NCI-H2081 (cell line): ENCODE data around the gene NPEPL1.
"Not testable (repeated sequence)": the region's sequence is repeated elsewhere in the genome, so short reads cannot be mapped to it uniquely, and the experiment has no call there.

Experiments
- DNase-seq, 2 experiments: peaks; one replicate each; lab custom pipeline; 2025; lab: John Stamatoyannopoulos, UW

The NPEPL1 gene

GRCh38 chr20:58712806-58713731, 20.5 kb downstream of the NPEPL1 start:
- no peak for DNase-seq

- DNase-seq: no peak
These were observed 21.3 kb downstream of the NPEPL1 start for GRCh38 chr20:58713801-58714339.

GRCh38 chr20:58714340-58714922, 21.8 kb downstream of the NPEPL1 start:
- no peak for DNase-seq

DNA sequence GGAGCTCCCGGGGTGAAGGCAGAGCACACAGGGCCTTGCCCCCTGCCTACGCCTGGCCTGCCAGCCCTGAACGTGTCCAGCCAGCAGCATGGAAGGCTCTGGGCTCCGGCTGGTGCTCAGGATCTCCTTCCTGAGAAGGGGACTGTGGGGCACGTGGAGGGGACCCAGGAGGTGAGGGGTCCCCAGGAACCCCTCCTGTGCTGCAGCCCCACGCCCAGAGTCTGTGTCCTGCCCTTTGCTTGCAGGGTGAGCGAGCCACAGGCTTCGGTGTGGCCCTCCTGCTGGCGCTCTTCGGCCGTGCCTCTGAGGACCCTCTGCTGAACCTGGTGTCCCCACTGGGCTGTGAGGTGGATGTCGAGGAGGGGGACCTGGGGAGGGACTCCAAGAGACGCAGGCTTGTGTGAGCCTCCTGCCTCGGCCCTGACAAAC, 22.3 kb downstream of the NPEPL1 start:
- no peak for DNase-seq

- no peak for DNase-seq
These were observed 22.8 kb downstream of the NPEPL1 start for GRCh38 chr20:58715391-58715800.

GRCh38 chr20:58715801-58716475, 23.3 kb downstream of the NPEPL1 start:
- no peak for DNase-seq

DNA sequence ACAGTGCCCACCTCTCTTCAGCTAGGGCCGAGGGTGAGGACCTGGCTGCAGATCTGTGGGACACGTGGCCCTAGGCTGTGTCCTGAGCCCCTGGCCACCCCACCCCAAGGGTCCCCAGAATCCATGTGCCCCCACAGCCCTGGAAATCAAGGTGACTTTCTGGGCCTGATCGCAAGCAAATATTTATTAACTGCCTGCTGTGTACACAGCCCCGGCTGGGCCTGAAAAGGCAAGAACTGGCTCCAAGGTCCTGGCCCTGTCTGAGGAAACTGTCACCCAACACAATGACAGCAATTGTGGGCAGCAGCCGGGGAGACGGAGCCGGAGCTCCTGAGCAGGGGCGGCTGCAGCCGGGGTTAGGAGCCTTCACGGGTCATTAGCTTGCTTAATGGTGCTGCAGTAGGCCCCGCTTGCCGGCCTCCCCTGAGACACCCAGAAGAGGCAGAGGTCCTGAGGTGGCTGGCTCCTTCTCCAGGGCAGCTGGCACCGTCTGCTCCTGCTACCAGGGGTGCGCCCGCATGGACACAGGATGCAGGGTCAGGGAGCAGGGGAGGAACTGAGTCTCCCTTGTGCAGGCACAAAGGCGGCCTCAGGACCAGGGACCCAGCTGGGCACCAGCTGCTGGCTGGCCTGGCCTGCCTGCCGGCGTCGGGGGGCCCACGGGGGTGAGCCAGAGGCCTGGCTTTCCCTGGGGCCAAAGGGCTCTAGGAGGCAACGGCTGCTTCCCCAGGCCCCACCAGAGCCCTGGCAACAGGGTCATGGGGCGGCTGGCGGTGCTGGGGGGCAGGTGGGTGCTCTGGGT, 24.1 kb downstream of the NPEPL1 start:
- DNase-seq: no peak

- DNase-seq: no peak
These were observed 24.9 kb downstream of the NPEPL1 start for GRCh38 chr20:58717278-58718091.

DNA sequence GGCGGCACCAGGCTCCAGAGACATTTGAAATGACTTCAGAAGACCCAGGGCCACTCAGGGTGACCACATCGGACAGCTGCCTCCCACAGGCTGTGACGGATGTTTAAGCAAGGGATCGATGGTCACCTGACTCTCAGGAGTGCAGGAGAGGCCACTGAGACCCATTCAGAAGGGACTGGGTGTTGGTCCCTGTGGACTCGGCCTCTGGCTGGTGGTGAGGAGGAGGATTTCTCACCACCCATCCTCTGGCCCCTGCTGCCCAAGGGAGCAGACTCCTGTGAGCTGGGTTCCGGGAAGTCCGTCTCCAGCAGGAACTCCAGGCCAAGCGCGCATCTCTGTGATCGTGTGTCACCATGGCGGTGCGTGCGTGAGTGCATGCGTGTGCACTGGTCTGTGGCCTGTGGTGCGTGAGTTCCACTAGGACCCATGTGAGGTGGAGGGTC, 25.5 kb downstream of the NPEPL1 start:
- DNase-seq: no peak

- no peak for DNase-seq
These were observed 26.1 kb downstream of the NPEPL1 start for GRCh38 chr20:58718729-58719128.

DNA sequence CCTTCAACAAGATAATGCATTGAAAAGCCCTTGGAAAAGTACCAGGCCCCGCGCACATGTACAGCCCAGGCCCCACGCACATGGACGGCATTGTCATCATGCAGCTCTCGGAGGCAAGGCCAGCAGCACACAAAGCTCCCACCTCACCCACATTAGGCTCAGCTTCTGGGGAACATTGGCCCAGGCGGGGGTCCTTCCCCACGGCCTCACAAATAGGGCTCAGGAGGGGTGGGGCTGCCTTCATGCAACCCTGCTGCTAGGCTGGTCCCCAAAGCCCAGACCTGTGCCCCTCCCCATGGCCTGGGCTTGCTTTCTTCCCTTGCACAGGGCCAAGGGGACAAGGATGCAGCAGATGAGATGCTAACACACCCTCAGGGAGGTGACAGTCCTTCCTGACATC, 26.7 kb downstream of the NPEPL1 start:
- no peak for DNase-seq

DNA sequence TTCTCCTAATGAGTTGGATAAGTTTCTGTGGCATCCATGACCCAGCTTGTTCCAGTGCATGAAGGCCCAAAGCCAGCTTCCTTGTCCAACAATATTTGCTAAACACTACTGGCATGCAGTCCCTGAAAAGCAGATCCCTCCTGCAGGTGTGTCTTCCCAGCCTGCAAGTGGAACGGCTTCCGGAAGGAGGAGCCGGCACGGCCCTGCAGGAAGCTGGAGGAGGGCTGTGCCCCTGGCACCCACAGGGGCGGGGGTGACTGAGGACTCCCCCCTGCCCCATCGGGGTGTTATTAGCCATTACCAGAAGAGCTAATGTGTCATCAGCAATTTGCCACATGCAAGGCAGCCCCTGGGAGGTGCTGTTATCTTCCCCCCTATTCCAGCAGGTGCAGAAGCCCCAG, 27.4 kb downstream of the NPEPL1 start:
- no peak for DNase-seq

DNA sequence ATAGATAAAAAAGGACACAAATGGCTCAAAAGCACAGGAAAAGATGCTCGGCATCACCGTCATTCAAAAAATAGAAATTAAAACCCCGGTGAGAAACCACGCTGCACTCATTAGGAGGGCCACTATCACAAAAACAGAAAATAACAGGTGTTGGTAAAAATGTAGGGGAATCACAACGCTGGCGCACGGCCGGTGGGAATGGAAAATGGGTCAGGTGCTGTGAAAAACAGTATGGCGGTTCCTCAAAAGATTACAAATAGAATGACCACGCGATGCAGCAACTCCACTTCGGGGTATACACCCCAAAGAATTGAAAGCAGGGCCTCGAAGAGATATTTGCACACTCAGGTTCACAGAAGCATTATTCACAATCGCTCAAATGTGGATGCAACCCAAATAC, 28.3 kb downstream of the NPEPL1 start:
- DNase-seq: no peak

DNA sequence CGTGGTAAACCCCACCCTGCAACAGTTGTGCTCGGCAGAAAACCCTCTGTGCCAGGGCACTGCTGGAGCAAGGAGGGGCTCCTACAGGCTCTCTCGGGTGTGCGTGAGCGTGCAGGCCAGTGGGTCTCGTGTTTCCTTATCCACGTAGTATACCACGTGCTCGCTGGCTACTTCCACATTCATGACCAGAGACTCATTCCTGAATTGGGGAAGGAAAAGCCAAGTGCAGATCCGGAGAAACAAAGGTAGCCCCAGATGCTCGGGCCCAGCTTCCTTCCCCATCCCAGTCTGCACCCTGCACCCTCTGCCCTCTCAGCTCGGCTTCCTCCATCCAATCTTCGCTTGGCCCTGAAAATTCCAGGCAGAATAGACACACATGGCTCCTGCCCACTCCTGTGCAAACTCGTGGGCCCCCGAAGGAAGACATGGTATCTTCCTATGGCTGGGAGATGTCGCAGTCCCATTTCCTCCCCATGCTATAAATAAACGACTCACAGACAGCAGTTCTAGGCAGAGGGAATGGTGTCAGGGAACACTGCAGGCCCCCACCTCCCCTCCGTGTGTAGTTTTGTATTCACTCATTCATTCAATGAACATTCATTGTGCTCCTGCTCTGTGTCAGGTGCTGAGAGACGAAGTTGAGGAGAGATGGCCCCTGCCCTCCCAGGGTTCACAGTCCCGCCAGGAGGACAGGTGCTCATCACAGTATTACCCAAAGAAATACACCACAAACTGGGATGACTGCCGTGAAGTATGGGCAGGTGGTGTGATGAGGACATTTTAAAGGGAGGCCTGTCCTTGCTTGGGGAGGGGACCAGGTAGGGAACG, 29.6 kb downstream of the NPEPL1 start:
- DNase-seq: no peak

- no peak for DNase-seq
These were observed 30.5 kb downstream of the NPEPL1 start for GRCh38 chr20:58722877-58723627.

GRCh38 chr20:58723628-58723984, 31.0 kb downstream of the NPEPL1 start:
- DNase-seq: no peak

GRCh38 chr20:58726156-58726555, 33.6 kb downstream of the NPEPL1 start:
- DNase-seq: not testable (repeated sequence)

GRCh38 chr20:58731192-58731591, 38.6 kb downstream of the NPEPL1 start:
- DNase-seq: no peak

GRCh38 chr20:58737198-58737597, 44.6 kb downstream of the NPEPL1 start:
- no peak for DNase-seq
